HepG2 (cell line): ENCODE data around the gene UCK2. TPM values are rescaled to one million over a fixed set of nuclear protein-coding genes. Genes with fewer than 3 reads are reported as not detected.

Experiments
- ATAC-seq: fragments of 200-7000 bp; cut with Tn5 transposase; 3 replicates; pipeline ENCODE4 v1.9.1; 2020; ENCODE audit warnings: mild to moderate bottlenecking, moderate library complexity
- BruUV-seq: library from RNA; stranded (reverse); fragments of 400-500 nt; replicated peaks from 2 replicates; lab custom pipeline; 2021; lab: Mats Ljungman, UMichigan
- CTCF ChIA-PET: fragments of 300-600 bp; formaldehyde crosslinking; extraction: SDS; loops from one replicate; lab custom pipeline; 2021; ENCODE audit warnings: low total read pairs, inconsistent platforms, low intra/inter-chr PET ratio; lab: Yijun Ruan, JAX
- POLR2A ChIA-PET: fragments of 350-600 bp; sonication (Branson Sonifier 250); formaldehyde crosslinking; loops from one replicate; lab custom pipeline; 2020; ENCODE audit warnings: antibody characterized with exemption, inconsistent platforms; lab: Yijun Ruan, JAX
- DNase-seq: peaks from one replicate; pipeline ENCODE4 v3.0.0-alpha.2; 2015; ENCODE audit warnings: low spot score
- FAIRE-seq: peaks from 3 replicates; lab custom pipeline; 2011; peaks lifted over from hg19 to GRCh38; lab: Jason Lieb, UNC
- H2AFZ ChIP-seq: one replicate; pipeline ENCODE4 v1.6.1; 2011; ENCODE audit warnings: low read length, inconsistent platforms
- H3K27ac ChIP-seq: fragments of 300-600 bp; 3 replicates; pipeline ENCODE4 v1.8.0; 2011; ENCODE audit warnings: mixed run types, mild to moderate bottlenecking, mixed read lengths, low read length, inconsistent platforms; ENCODE audit not compliant: insufficient read depth; ENCODE audit errors: extremely low read length
- H3K27me3 ChIP-seq, 2 experiments: fragments of 200-600 bp in 1 of 2; 2 replicates in 1 of 2; 3 replicates in 1 of 2; pipeline versions ENCODE4 v1.6.0 to v1.8.0; 2011; ENCODE audit warnings: low read length in 2 of 2, mild to moderate bottlenecking in 2 of 2, moderate library complexity in 2 of 2, inconsistent platforms in 1 of 2; ENCODE audit not compliant: insufficient read depth in 2 of 2, control insufficient read depth in 1 of 2
- H3K36me3 ChIP-seq, 2 experiments: fragments of 200-600 bp in 1 of 2; replicated peaks in 1 of 2; 2 replicates in 1 of 2; 3 replicates in 1 of 2; pipeline versions ENCODE4 v1.5.1 to v1.8.0; 2011; ENCODE audit warnings: low read length in 2 of 2, inconsistent platforms in 1 of 2; ENCODE audit not compliant: insufficient read depth in 2 of 2, control insufficient read depth in 1 of 2
- H3K4me1 ChIP-seq: 2 replicates; pipeline ENCODE4 v1.5.1; 2012; ENCODE audit warnings: low read length, inconsistent platforms; ENCODE audit not compliant: insufficient read depth
- H3K4me2 ChIP-seq: 2 replicates; pipeline ENCODE4 v1.6.0; 2011; ENCODE audit warnings: low read depth, low read length, inconsistent platforms
- H3K4me3 ChIP-seq, 3 experiments: fragments of 200-600 bp in 1 of 3; sonication (generic), shearing (Covaris generic) in 1 of 3; replicated peaks in 1 of 3; 2 replicates each; pipeline ENCODE4 v1.5.1; 2011 to 2016; ENCODE audit warnings: low read length in 3 of 3, inconsistent platforms in 2 of 3, low read depth in 2 of 3, mild to moderate bottlenecking in 2 of 3, control low read depth in 1 of 3, mixed read lengths in 1 of 3; ENCODE audit not compliant: insufficient read depth in 1 of 3
- H3K79me2 ChIP-seq: one replicate; pipeline ENCODE4 v1.6.1; 2011; ENCODE audit warnings: low read length, inconsistent platforms; ENCODE audit not compliant: insufficient read depth
- H3K9ac ChIP-seq: 2 replicates; pipeline ENCODE4 v1.6.0; 2011; ENCODE audit warnings: mild to moderate bottlenecking, low read depth, low read length, inconsistent platforms; ENCODE audit not compliant: insufficient read depth
- H3K9me3 ChIP-seq: 2 replicates; pipeline ENCODE4 v1.5.1; 2012; ENCODE audit warnings: mild to moderate bottlenecking, low read length
- H4K20me1 ChIP-seq: 2 replicates; pipeline ENCODE4 v1.6.0; 2011; ENCODE audit warnings: inconsistent platforms, mild to moderate bottlenecking, low read length, moderate library complexity; ENCODE audit not compliant: insufficient read depth
- ARHGAP35 ChIP-seq: sonication (generic); formaldehyde crosslinking; IDR thresholded peaks from 2 replicates; pipeline ENCODE4 v1.9.0; 2022; ENCODE audit warnings: mild to moderate bottlenecking, inconsistent platforms, moderate library complexity, missing genetic modification reagents, borderline replicate concordance
- CEBPG ChIP-seq: IDR thresholded peaks from 2 replicates; pipeline ENCODE4 v1.6.1; 2016
- DNMT3B ChIP-seq: conservative IDR thresholded peaks from 2 replicates; pipeline ENCODE4 v1.6.1; 2016; ENCODE audit warnings: missing biosample characterization, control low read depth
- EED ChIP-seq: sonication (generic); formaldehyde crosslinking; IDR thresholded peaks from 2 replicates; pipeline ENCODE4 v1.5.0; 2020; ENCODE audit warnings: mild to moderate bottlenecking, missing genetic modification reagents
- GPN1 ChIP-seq: sonication (generic); formaldehyde crosslinking; IDR thresholded peaks from 2 replicates; pipeline ENCODE4 v1.5.1; 2020; ENCODE audit warnings: missing genetic modification reagents, borderline replicate concordance
- MIER2 ChIP-seq: IDR thresholded peaks from 2 replicates; pipeline ENCODE4 v1.6.1; 2016; ENCODE audit warnings: missing biosample characterization, missing genetic modification reagents
- MTF1 ChIP-seq: sonication (generic); formaldehyde crosslinking; IDR thresholded peaks from 2 replicates; pipeline ENCODE4 v1.5.0; 2020; ENCODE audit warnings: missing genetic modification reagents
- NR2F2 ChIP-seq: IDR thresholded peaks from 2 replicates; pipeline ENCODE4 v1.6.1; 2012; ENCODE audit warnings: low read depth, inconsistent platforms, borderline replicate concordance
- PRMT3 ChIP-seq: sonication (generic); formaldehyde crosslinking; IDR thresholded peaks from 2 replicates; pipeline ENCODE4 v1.8.1; 2022; ENCODE audit warnings: low read depth, mild to moderate bottlenecking, moderate library complexity, missing genetic modification reagents, borderline replicate concordance
- ZNF335 ChIP-seq: sonication (generic); formaldehyde crosslinking; IDR thresholded peaks from 2 replicates; pipeline ENCODE4 v1.4.0; 2020; ENCODE audit warnings: missing genetic modification reagents
- ZNF367 ChIP-seq: sonication (generic); formaldehyde crosslinking; IDR thresholded peaks from 2 replicates; pipeline ENCODE4 v1.4.0; 2020; ENCODE audit warnings: missing genetic modification reagents, borderline replicate concordance
- WGBS: methylation state at CpG from one replicate; pipeline ENCODE4 v1.1.6; 2017; ENCODE audit warnings: low lambda C conversion rate; 5-methylcytosine and 5-hydroxymethylcytosine counted together
- in situ Hi-C: cut with HindIII; loops from 2 replicates; pipeline ENCODE4 v1.10.0; 2017; ENCODE audit warnings: low pct_unique_long_range_greater_than_20kb; ENCODE audit not compliant: extremely low pct_ligation_motif_present
- intact Hi-C: fragments of 100-400 bp; cut with micrococcal nuclease; formaldehyde crosslinking; loops from one replicate; pipeline ENCODE4 v1.10.0; 2022; ENCODE audit not compliant: unreplicated experiment
- polyA plus RNA-seq, 8 experiments: library from polyadenylated mRNA; depleted of rRNA in 3 of 8; stranded (reverse) in 7 of 8; unstranded in 1 of 8; fragments of >200 nt; fragmentation: Illumina TruSeq in 4 of 8; extraction: Trizol in 4 of 8; gene quantifications; 2 replicates each; pipeline versions ENCODE4 v1.2.1 to v1.2.3, GENCODE V29; 2011 to 2016; ENCODE audit warnings: low read depth in 4 of 8, missing spikeins in 1 of 8, mixed read lengths in 1 of 8; ENCODE audit not compliant: insufficient read depth in 1 of 8
- total RNA-seq, 5 experiments: library from RNA; depleted of rRNA; stranded (reverse); fragments of >200 nt; fragmentation: Illumina TruSeq; extraction: Trizol; gene quantifications; 2 replicates each; pipeline ENCODE4 v1.2.3, GENCODE V29; 2016; ENCODE audit warnings: low read depth in 1 of 5
- TF ChIP-seq, protein P1 (sequence below): sonication (generic); formaldehyde crosslinking; IDR thresholded peaks from 2 replicates; pipeline ENCODE4 v1.5.0; 2020; ENCODE audit warnings: missing genetic modification reagents, mild to moderate bottlenecking, borderline replicate concordance
- TF ChIP-seq, protein P2 (sequence below): sonication (generic); formaldehyde crosslinking; IDR thresholded peaks from 2 replicates; pipeline ENCODE4 v1.4.0; 2020; ENCODE audit warnings: missing genetic modification reagents; ENCODE audit errors: not compliant biosample characterization
- TF ChIP-seq, protein P3 (sequence below): sonication (generic); formaldehyde crosslinking; IDR thresholded peaks from 2 replicates; pipeline ENCODE4 v1.4.0; 2020; ENCODE audit warnings: missing genetic modification reagents, borderline replicate concordance
- TF ChIP-seq, protein P4 (sequence below): conservative IDR thresholded peaks from 2 replicates; pipeline ENCODE4 v1.6.1; 2018; ENCODE audit warnings: missing genetic modification reagents
- TF ChIP-seq, protein P5 (sequence below): sonication (generic); formaldehyde crosslinking; IDR thresholded peaks from 2 replicates; pipeline ENCODE4 v1.8.0; 2022; ENCODE audit warnings: mild to moderate bottlenecking, missing genetic modification reagents, moderate library complexity

Gene UCK2
- total and polyA plus RNA-seq, 2 of the 13 experiments (the other 11 are each of a cell fraction or from before 2014, with no cell fraction given): 64.3 to 78.0 TPM

DNA sequence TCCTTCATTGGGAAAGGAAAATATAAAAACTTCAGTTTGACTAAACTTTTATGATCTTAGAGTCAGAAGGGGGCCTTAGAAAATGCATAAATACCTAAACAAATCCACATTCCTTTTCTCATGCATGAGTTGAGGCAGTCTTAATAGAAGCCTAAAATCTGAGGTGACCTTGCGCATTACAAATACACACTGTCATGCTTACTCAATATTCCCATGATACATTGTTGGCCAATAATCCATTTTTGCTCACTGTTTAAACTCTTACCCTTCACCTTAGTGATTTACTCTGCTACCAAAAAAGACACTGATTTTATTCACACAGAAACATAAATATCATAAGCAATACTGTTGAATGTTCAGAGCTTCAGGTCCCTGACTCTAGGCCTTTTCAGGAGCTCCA is 39.7 kb upstream of the UCK2 start:
- BruUV-seq: no TSS peak
- WGBS: 87% methylated on average over 1 of the region's 1 CpG
- no peak for FAIRE-seq

More for the DNA sequence above, 39.7 kb upstream of the UCK2 start:
- Histone ChIP-seq H3K4me1 (peaks cover 25% of the 10 kb centered on the region), H4K20me1 (no peaks in the 10 kb centered on the region), H3K9ac (no peak overlapping the region), H3K9me3 (no peaks in the 10 kb centered on the region), H3K27ac (no peak overlapping the region), H3K79me2 (no peaks in the 10 kb centered on the region), H3K27me3 (no peaks in the 10 kb centered on the region; a peak in 1 of 5 replicates), H3K4me2 (no peak overlapping the region), H3K36me3 (no peaks in the 10 kb centered on the region), H2AFZ (no peak overlapping the region), H3K4me3 (no peak overlapping the region)
- CTCF ChIA-PET: no interaction called here
- ATAC-seq: no peak
- TF ChIP-seq MTF1 (CRISPR knock-in tag): no peak
- no peak for TF ChIP-seq ARHGAP35 (CRISPR knock-in tag)
- TF ChIP-seq DNMT3B (CRISPR knock-in tag): no peak
- no peak for TF ChIP-seq ZNF367 (CRISPR knock-in tag)
- no peak for TF ChIP-seq NR2F2
- TF ChIP-seq, protein P1, sequence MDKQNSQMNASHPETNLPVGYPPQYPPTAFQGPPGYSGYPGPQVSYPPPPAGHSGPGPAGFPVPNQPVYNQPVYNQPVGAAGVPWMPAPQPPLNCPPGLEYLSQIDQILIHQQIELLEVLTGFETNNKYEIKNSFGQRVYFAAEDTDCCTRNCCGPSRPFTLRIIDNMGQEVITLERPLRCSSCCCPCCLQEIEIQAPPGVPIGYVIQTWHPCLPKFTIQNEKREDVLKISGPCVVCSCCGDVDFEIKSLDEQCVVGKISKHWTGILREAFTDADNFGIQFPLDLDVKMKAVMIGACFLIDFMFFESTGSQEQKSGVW: no peak
- TF ChIP-seq MIER2: no peak
- TF ChIP-seq, protein P2, sequence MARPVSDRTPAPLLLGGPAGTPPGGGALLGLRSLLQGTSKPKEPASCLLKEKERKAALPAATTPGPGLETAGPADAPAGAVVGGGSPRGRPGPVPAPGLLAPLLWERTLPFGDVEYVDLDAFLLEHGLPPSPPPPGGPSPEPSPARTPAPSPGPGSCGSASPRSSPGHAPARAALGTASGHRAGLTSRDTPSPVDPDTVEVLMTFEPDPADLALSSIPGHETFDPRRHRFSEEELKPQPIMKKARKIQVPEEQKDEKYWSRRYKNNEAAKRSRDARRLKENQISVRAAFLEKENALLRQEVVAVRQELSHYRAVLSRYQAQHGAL (CRISPR knock-in tag): no peak
- TF ChIP-seq EED (CRISPR knock-in tag): no peak
- TF ChIP-seq, protein P3, sequence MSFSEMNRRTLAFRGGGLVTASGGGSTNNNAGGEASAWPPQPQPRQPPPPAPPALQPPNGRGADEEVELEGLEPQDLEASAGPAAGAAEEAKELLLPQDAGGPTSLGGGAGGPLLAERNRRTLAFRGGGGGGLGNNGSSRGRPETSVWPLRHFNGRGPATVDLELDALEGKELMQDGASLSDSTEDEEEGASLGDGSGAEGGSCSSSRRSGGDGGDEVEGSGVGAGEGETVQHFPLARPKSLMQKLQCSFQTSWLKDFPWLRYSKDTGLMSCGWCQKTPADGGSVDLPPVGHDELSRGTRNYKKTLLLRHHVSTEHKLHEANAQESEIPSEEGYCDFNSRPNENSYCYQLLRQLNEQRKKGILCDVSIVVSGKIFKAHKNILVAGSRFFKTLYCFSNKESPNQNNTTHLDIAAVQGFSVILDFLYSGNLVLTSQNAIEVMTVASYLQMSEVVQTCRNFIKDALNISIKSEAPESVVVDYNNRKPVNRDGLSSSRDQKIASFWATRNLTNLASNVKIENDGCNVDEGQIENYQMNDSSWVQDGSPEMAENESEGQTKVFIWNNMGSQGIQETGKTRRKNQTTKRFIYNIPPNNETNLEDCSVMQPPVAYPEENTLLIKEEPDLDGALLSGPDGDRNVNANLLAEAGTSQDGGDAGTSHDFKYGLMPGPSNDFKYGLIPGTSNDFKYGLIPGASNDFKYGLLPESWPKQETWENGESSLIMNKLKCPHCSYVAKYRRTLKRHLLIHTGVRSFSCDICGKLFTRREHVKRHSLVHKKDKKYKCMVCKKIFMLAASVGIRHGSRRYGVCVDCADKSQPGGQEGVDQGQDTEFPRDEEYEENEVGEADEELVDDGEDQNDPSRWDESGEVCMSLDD (CRISPR knock-in tag): no peak
- TF ChIP-seq CEBPG (CRISPR knock-in tag): no peak
- TF ChIP-seq, protein P4, sequence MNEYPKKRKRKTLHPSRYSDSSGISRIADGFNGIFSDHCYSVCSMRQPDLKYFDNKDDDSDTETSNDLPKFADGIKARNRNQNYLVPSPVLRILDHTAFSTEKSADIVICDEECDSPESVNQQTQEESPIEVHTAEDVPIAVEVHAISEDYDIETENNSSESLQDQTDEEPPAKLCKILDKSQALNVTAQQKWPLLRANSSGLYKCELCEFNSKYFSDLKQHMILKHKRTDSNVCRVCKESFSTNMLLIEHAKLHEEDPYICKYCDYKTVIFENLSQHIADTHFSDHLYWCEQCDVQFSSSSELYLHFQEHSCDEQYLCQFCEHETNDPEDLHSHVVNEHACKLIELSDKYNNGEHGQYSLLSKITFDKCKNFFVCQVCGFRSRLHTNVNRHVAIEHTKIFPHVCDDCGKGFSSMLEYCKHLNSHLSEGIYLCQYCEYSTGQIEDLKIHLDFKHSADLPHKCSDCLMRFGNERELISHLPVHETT (CRISPR knock-in tag): no peak
- no peak for TF ChIP-seq GPN1 (CRISPR knock-in tag)
- TF ChIP-seq, protein P5, sequence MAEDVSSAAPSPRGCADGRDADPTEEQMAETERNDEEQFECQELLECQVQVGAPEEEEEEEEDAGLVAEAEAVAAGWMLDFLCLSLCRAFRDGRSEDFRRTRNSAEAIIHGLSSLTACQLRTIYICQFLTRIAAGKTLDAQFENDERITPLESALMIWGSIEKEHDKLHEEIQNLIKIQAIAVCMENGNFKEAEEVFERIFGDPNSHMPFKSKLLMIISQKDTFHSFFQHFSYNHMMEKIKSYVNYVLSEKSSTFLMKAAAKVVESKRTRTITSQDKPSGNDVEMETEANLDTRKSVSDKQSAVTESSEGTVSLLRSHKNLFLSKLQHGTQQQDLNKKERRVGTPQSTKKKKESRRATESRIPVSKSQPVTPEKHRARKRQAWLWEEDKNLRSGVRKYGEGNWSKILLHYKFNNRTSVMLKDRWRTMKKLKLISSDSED (CRISPR knock-in tag): no peak
- no peak for TF ChIP-seq ZNF335 (CRISPR knock-in tag)
- no peak for TF ChIP-seq PRMT3 (CRISPR knock-in tag)
- in situ Hi-C loops: no loop called here
- intact Hi-C loops: no loop called here
- DNase-seq: no peak
- POLR2A ChIA-PET: no interaction called here
